GM23338 (cell line): ENCODE measurements around the gene SP100. TPM values are rescaled to one million over a fixed set of nuclear protein-coding genes. Genes with fewer than 3 reads are reported as not detected.

Source experiments
- ATAC-seq: fragments of 200-7000 bp; cut with Tn5 transposase; 3 replicates; pipeline ENCODE4 v1.9.1; 2020
- DNase-seq: peaks from one replicate; pipeline ENCODE4 v3.0.0-alpha.2; 2015; ENCODE audit warnings: low spot score
- H2AFZ ChIP-seq: fragments of 200-600 bp; sonication (generic); 2 replicates; pipeline ENCODE4 v1.8.0; 2016; ENCODE audit warnings: antibody characterized with exemption, mild to moderate bottlenecking, moderate library complexity
- H3F3A ChIP-seq: fragments of 200-600 bp; sonication (generic); replicated peaks from 2 replicates; pipeline ENCODE4 v1.8.0; 2017; ENCODE audit warnings: antibody characterized with exemption, mixed run types, low read depth
- H3K27ac ChIP-seq: fragments of 200-600 bp; sonication (generic); 2 replicates; pipeline ENCODE4 v1.6.1; 2016; ENCODE audit warnings: low read depth
- H3K27me3 ChIP-seq: fragments of 200-600 bp; sonication (generic); 2 replicates; pipeline ENCODE4 v1.8.0; 2016; ENCODE audit warnings: mild to moderate bottlenecking, mixed run types, moderate library complexity; ENCODE audit not compliant: insufficient read depth
- H3K36me3 ChIP-seq: fragments of 200-600 bp; sonication (generic); 2 replicates; pipeline ENCODE4 v1.8.0; 2016; ENCODE audit warnings: mild to moderate bottlenecking; ENCODE audit not compliant: insufficient read depth
- H3K4me1 ChIP-seq: fragments of 200-600 bp; sonication (generic); 2 replicates; pipeline ENCODE4 v1.8.0; 2016; ENCODE audit warnings: mild to moderate bottlenecking, moderate library complexity; ENCODE audit not compliant: insufficient read depth
- H3K4me2 ChIP-seq: fragments of 200-600 bp; sonication (generic); 2 replicates; pipeline ENCODE4 v1.7.1; 2017; ENCODE audit warnings: mixed run types
- H3K4me3 ChIP-seq: fragments of 200-600 bp; sonication (generic); 2 replicates; pipeline ENCODE4 v1.6.1; 2016; ENCODE audit warnings: mixed run types
- H3K79me2 ChIP-seq: fragments of 200-600 bp; sonication (generic); replicated peaks from 2 replicates; pipeline ENCODE4 v1.8.0; 2017; ENCODE audit warnings: mild to moderate bottlenecking; ENCODE audit not compliant: insufficient read depth
- H3K9me2 ChIP-seq: fragments of 200-600 bp; sonication (generic); 2 replicates; pipeline ENCODE4 v1.8.0; 2017; ENCODE audit not compliant: insufficient read depth
- H4K20me1 ChIP-seq: fragments of 200-600 bp; sonication (generic); replicated peaks from 2 replicates; pipeline ENCODE4 v1.8.0; 2017; ENCODE audit warnings: mild to moderate bottlenecking; ENCODE audit not compliant: insufficient read depth
- H3K27ac Mint-ChIP-seq: 2 replicates; pipeline ENCODE4 v1.8.0; 2020; ENCODE audit warnings: inconsistent platforms, mild to moderate bottlenecking, moderate library complexity, mixed read lengths
- H3K27me3 Mint-ChIP-seq: 3 replicates; pipeline ENCODE4 v1.8.0; 2022; ENCODE audit warnings: low read depth, mild to moderate bottlenecking, moderate library complexity, mixed read lengths, inconsistent platforms; ENCODE audit not compliant: insufficient read depth, poor library complexity
- H3K36me3 Mint-ChIP-seq: 3 replicates; pipeline ENCODE4 v1.8.0; 2021; ENCODE audit warnings: low read depth, mild to moderate bottlenecking, inconsistent platforms, moderate library complexity, mixed read lengths
- H3K4me1 Mint-ChIP-seq: 3 replicates; pipeline ENCODE4 v1.8.0; 2020; ENCODE audit warnings: mild to moderate bottlenecking, inconsistent platforms, mixed read lengths
- H3K4me3 Mint-ChIP-seq: 3 replicates; pipeline ENCODE4 v1.8.0; 2021; ENCODE audit warnings: moderate library complexity, mild to moderate bottlenecking, inconsistent platforms, mixed read lengths
- H3K9me3 Mint-ChIP-seq: 3 replicates; pipeline ENCODE4 v1.8.0; 2020; ENCODE audit warnings: moderate library complexity, mild to moderate bottlenecking, inconsistent platforms, mixed read lengths
- CREB1 ChIP-seq: fragments of 250-450 bp; sonication (Bioruptor Pico); IDR thresholded peaks from 2 replicates; pipeline ENCODE4 v1.5.0; 2020; ENCODE audit warnings: low read depth, mild to moderate bottlenecking, moderate library complexity
- EZH2 ChIP-seq: fragments of 200-600 bp; sonication (generic); IDR thresholded peaks from one replicate; pipeline ENCODE4 v1.8.0; 2017; ENCODE audit warnings: antibody characterized with exemption, mild to moderate bottlenecking, low read depth; ENCODE audit not compliant: unreplicated experiment
- EZH2phosphoT487 ChIP-seq: fragments of 200-600 bp; sonication (generic); IDR thresholded peaks from one replicate; pipeline ENCODE4 v1.8.1; 2018; ENCODE audit warnings: antibody characterized with exemption; ENCODE audit not compliant: unreplicated experiment
- JUNB ChIP-seq: IDR thresholded peaks from one replicate; pipeline ENCODE4 v1.6.1; 2016; ENCODE audit warnings: antibody characterized with exemption; ENCODE audit not compliant: unreplicated experiment
- NANOG ChIP-seq: IDR thresholded peaks from 2 replicates; pipeline ENCODE4 v1.6.1; 2016; ENCODE audit warnings: antibody characterized with exemption, borderline replicate concordance
- POLR2AphosphoS5 ChIP-seq: IDR thresholded peaks from 2 replicates; pipeline ENCODE4 v1.6.1; 2016; ENCODE audit warnings: antibody characterized with exemption, low read depth
- STAT1 ChIP-seq: IDR thresholded peaks from one replicate; pipeline ENCODE4 v1.6.1; 2016; ENCODE audit warnings: antibody characterized with exemption; ENCODE audit not compliant: unreplicated experiment
- ZNF114 ChIP-seq: fragments of 250-450 bp; sonication (Bioruptor Pico); IDR thresholded peaks from 2 replicates; pipeline ENCODE4 v1.5.0; 2020; ENCODE audit warnings: mild to moderate bottlenecking, moderate library complexity
- ZNF331 ChIP-seq: fragments of 250-450 bp; sonication (Bioruptor Pico); IDR thresholded peaks from 2 replicates; pipeline ENCODE4 v1.5.0; 2020; ENCODE audit warnings: low read depth, mild to moderate bottlenecking, moderate library complexity
- polyA plus RNA-seq: library from polyadenylated mRNA; unstranded; fragments of >200 nt; fragmentation: Nextera tagmentation; extraction: Ambion mirVana; gene quantifications from 2 replicates; pipeline ENCODE4 v1.2.1, GENCODE V29; 2016
- total RNA-seq: library from RNA; depleted of rRNA; stranded (reverse); fragments of >200 nt; shearing (Covaris generic); gene quantifications from 2 replicates; pipeline ENCODE4 v1.2.3, GENCODE V29; 2014
- TF ChIP-seq, protein P1 (sequence below): fragments of 250-450 bp; sonication (Bioruptor Pico); IDR thresholded peaks from 2 replicates; pipeline ENCODE4 v1.5.0; 2020; ENCODE audit warnings: mild to moderate bottlenecking, moderate library complexity
- TF ChIP-seq, protein P2 (sequence below), 2 experiments: fragments of 200-600 bp in 1 of 2; sonication (generic) in 1 of 2; conservative IDR thresholded peaks; 2 replicates each; pipeline versions ENCODE4 v1.5.1 to v1.6.1; 2016 to 2017; ENCODE audit warnings: antibody characterized with exemption in 2 of 2, low read depth in 2 of 2, mild to moderate bottlenecking in 2 of 2, moderate library complexity in 1 of 2
- TF ChIP-seq, protein P3 (sequence below): IDR thresholded peaks from 2 replicates; pipeline ENCODE4 v1.6.1; 2016; ENCODE audit warnings: antibody characterized with exemption
- TF ChIP-seq, protein P4 (sequence below): IDR thresholded peaks from one replicate; pipeline ENCODE4 v1.6.1; 2018; ENCODE audit warnings: antibody characterized with exemption; ENCODE audit not compliant: unreplicated experiment

SP100 gene
- total and polyA plus RNA-seq, 2 experiments from 2014 or later = 0.44 to 0.73 TPM

DNA sequence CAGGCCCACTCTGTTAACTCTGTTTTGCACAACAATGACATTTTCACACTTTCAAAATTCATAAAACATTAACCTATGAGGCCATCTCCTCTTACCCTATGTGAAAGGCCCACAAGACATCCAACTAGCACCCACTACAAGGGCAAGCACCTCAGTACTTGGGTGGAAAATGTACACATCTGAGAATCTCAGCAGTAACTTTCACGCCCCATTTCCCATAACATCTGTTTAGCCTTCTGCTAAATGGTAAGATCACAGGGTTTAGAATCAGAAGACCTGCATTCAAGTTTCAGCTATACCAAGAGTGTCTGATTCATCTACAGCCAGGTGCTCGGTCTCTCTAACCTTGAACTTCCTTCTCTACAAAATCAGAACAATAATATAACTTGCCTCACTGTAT is 89.2 kb downstream of the SP100 start:
- DNase-seq (no peak), ATAC-seq (no peak)
- H3K36me3 Mint-ChIP-seq = no peaks in the 10 kb centered on the region; the same call in 2 of the 3 replicates
- Histone ChIP-seq H3K27me3 (no peaks in the 10 kb centered on the region), H4K20me1 (no peaks in the 10 kb centered on the region), H3K4me3 (no peak overlapping the region), H2AFZ (no peak overlapping the region), H3K4me2 (no peak overlapping the region), H3K4me1 (no peaks in the 10 kb centered on the region), H3K9me2 (peaks cover 4% of the 10 kb centered on the region; the same call in 1 of the 2 replicates), H3K27ac (no peak overlapping the region), H3K36me3 (no peaks in the 10 kb centered on the region), H3F3A (no peaks in the 10 kb centered on the region), H3K79me2 (no peaks in the 10 kb centered on the region)
- no peaks in the 10 kb centered on the region for H3K9me3 Mint-ChIP-seq
- no peak overlapping the region; the same call in 2 of the 3 replicates for H3K4me3 Mint-ChIP-seq
- no peak for TF ChIP-seq ZNF114 (CRISPR knock-in tag)
- TF ChIP-seq POLR2AphosphoS5 = no peak
- TF ChIP-seq JUNB = no peak
- TF ChIP-seq, protein P1, sequence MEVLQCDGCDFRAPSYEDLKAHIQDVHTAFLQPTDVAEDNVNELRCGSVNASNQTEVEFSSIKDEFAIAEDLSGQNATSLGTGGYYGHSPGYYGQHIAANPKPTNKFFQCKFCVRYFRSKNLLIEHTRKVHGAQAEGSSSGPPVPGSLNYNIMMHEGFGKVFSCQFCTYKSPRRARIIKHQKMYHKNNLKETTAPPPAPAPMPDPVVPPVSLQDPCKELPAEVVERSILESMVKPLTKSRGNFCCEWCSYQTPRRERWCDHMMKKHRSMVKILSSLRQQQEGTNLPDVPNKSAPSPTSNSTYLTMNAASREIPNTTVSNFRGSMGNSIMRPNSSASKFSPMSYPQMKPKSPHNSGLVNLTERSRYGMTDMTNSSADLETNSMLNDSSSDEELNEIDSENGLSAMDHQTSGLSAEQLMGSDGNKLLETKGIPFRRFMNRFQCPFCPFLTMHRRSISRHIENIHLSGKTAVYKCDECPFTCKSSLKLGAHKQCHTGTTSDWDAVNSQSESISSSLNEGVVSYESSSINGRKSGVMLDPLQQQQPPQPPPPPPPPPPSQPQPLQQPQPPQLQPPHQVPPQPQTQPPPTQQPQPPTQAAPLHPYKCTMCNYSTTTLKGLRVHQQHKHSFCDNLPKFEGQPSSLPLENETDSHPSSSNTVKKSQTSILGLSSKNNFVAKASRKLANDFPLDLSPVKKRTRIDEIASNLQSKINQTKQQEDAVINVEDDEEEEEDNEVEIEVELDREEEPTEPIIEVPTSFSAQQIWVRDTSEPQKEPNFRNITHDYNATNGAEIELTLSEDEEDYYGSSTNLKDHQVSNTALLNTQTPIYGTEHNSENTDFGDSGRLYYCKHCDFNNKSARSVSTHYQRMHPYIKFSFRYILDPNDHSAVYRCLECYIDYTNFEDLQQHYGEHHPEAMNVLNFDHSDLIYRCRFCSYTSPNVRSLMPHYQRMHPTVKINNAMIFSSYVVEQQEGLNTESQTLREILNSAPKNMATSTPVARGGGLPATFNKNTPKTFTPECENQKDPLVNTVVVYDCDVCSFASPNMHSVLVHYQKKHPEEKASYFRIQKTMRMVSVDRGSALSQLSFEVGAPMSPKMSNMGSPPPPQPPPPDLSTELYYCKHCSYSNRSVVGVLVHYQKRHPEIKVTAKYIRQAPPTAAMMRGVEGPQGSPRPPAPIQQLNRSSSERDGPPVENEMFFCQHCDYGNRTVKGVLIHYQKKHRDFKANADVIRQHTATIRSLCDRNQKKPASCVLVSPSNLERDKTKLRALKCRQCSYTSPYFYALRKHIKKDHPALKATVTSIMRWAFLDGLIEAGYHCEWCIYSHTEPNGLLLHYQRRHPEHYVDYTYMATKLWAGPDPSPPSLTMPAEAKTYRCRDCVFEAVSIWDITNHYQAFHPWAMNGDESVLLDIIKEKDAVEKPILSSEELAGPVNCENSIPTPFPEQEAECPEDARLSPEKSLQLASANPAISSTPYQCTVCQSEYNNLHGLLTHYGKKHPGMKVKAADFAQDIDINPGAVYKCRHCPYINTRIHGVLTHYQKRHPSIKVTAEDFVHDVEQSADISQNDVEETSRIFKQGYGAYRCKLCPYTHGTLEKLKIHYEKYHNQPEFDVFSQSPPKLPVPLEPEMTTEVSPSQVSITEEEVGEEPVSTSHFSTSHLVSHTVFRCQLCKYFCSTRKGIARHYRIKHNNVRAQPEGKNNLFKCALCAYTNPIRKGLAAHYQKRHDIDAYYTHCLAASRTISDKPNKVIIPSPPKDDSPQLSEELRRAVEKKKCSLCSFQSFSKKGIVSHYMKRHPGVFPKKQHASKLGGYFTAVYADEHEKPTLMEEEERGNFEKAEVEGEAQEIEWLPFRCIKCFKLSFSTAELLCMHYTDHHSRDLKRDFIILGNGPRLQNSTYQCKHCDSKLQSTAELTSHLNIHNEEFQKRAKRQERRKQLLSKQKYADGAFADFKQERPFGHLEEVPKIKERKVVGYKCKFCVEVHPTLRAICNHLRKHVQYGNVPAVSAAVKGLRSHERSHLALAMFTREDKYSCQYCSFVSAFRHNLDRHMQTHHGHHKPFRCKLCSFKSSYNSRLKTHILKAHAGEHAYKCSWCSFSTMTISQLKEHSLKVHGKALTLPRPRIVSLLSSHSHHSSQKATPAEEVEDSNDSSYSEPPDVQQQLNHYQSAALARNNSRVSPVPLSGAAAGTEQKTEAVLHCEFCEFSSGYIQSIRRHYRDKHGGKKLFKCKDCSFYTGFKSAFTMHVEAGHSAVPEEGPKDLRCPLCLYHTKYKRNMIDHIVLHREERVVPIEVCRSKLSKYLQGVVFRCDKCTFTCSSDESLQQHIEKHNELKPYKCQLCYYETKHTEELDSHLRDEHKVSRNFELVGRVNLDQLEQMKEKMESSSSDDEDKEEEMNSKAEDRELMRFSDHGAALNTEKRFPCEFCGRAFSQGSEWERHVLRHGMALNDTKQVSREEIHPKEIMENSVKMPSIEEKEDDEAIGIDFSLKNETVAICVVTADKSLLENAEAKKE (CRISPR knock-in tag) = no peak
- no peak for TF ChIP-seq STAT1
- TF ChIP-seq, protein P2, sequence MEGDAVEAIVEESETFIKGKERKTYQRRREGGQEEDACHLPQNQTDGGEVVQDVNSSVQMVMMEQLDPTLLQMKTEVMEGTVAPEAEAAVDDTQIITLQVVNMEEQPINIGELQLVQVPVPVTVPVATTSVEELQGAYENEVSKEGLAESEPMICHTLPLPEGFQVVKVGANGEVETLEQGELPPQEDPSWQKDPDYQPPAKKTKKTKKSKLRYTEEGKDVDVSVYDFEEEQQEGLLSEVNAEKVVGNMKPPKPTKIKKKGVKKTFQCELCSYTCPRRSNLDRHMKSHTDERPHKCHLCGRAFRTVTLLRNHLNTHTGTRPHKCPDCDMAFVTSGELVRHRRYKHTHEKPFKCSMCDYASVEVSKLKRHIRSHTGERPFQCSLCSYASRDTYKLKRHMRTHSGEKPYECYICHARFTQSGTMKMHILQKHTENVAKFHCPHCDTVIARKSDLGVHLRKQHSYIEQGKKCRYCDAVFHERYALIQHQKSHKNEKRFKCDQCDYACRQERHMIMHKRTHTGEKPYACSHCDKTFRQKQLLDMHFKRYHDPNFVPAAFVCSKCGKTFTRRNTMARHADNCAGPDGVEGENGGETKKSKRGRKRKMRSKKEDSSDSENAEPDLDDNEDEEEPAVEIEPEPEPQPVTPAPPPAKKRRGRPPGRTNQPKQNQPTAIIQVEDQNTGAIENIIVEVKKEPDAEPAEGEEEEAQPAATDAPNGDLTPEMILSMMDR (conservative IDR thresholded peaks at IDR 0.05; ENCODE audit: low read depth in 2 of 2) = no peak
- no peak for TF ChIP-seq ZNF331
- no peak for TF ChIP-seq EZH2phosphoT487
- TF ChIP-seq NANOG = no peak
- TF ChIP-seq, protein P3, sequence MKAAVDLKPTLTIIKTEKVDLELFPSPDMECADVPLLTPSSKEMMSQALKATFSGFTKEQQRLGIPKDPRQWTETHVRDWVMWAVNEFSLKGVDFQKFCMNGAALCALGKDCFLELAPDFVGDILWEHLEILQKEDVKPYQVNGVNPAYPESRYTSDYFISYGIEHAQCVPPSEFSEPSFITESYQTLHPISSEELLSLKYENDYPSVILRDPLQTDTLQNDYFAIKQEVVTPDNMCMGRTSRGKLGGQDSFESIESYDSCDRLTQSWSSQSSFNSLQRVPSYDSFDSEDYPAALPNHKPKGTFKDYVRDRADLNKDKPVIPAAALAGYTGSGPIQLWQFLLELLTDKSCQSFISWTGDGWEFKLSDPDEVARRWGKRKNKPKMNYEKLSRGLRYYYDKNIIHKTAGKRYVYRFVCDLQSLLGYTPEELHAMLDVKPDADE = no peak
- TF ChIP-seq, protein P4, sequence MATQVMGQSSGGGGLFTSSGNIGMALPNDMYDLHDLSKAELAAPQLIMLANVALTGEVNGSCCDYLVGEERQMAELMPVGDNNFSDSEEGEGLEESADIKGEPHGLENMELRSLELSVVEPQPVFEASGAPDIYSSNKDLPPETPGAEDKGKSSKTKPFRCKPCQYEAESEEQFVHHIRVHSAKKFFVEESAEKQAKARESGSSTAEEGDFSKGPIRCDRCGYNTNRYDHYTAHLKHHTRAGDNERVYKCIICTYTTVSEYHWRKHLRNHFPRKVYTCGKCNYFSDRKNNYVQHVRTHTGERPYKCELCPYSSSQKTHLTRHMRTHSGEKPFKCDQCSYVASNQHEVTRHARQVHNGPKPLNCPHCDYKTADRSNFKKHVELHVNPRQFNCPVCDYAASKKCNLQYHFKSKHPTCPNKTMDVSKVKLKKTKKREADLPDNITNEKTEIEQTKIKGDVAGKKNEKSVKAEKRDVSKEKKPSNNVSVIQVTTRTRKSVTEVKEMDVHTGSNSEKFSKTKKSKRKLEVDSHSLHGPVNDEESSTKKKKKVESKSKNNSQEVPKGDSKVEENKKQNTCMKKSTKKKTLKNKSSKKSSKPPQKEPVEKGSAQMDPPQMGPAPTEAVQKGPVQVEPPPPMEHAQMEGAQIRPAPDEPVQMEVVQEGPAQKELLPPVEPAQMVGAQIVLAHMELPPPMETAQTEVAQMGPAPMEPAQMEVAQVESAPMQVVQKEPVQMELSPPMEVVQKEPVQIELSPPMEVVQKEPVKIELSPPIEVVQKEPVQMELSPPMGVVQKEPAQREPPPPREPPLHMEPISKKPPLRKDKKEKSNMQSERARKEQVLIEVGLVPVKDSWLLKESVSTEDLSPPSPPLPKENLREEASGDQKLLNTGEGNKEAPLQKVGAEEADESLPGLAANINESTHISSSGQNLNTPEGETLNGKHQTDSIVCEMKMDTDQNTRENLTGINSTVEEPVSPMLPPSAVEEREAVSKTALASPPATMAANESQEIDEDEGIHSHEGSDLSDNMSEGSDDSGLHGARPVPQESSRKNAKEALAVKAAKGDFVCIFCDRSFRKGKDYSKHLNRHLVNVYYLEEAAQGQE = no peak
- TF ChIP-seq EZH2 = no peak
- no peak for TF ChIP-seq CREB1
- peaks cover 8% of the 10 kb centered on the region; the same call in 1 of the 3 replicates for H3K4me1 Mint-ChIP-seq
- no peaks in the 10 kb centered on the region for H3K27me3 Mint-ChIP-seq
- no peak overlapping the region for H3K27ac Mint-ChIP-seq
